SK-N-MC (cell line): ENCODE results near the gene COX7A2.

ENCODE experiments used
- EZH2 ChIP-seq: fragments of 200-600 bp; sonication (generic); IDR thresholded peaks from one replicate; pipeline ENCODE4 v1.6.1; 2017; ENCODE audit warnings: antibody characterized with exemption
- POLR2AphosphoS5 ChIP-seq: IDR thresholded peaks from 2 replicates; pipeline ENCODE4 v1.6.1; 2012; ENCODE audit warnings: mild to moderate bottlenecking, low read depth, low read length, borderline replicate concordance

GRCh38 chr6:75210885-75211739, 32.5 kb downstream of the COX7A2 start:
- TF ChIP-seq POLR2AphosphoS5 (no peak), EZH2 (no peak)
